Osteoblast (primary cell): Measurements from ENCODE around the gene TTC28. TPM values are rescaled to one million over a fixed set of nuclear protein-coding genes. Genes with fewer than 3 reads are reported as not detected.

Source experiments
- DNase-seq: peaks from one replicate; pipeline ENCODE4 v3.0.0; 2011; ENCODE audit warnings: low spot score, mixed read lengths; ENCODE audit not compliant: insufficient read length; ENCODE audit errors: missing footprints
- H2AFZ ChIP-seq: 2 replicates; pipeline ENCODE4 v1.6.0; 2011; ENCODE audit warnings: mild to moderate bottlenecking, low read length
- H3K27ac ChIP-seq: 2 replicates; pipeline ENCODE4 v1.5.1; 2011; ENCODE audit warnings: mild to moderate bottlenecking, low read depth, low read length, moderate library complexity
- H3K27me3 ChIP-seq: 2 replicates; pipeline ENCODE4 v1.6.0; 2012; ENCODE audit warnings: mild to moderate bottlenecking, control low read depth, inconsistent platforms, low read length, moderate library complexity; ENCODE audit not compliant: insufficient read depth
- H3K36me3 ChIP-seq: 2 replicates; pipeline ENCODE4 v1.5.1; 2011; ENCODE audit warnings: mild to moderate bottlenecking, low read length, control low read depth, moderate library complexity; ENCODE audit not compliant: insufficient read depth
- H3K4me1 ChIP-seq: 2 replicates; pipeline ENCODE4 v1.5.1; 2011; ENCODE audit warnings: mild to moderate bottlenecking, low read length, control low read depth, moderate library complexity; ENCODE audit not compliant: insufficient read depth
- H3K4me2 ChIP-seq: 2 replicates; pipeline ENCODE4 v1.6.0; 2011; ENCODE audit warnings: mild to moderate bottlenecking, low read length; ENCODE audit not compliant: insufficient read depth
- H3K4me3 ChIP-seq: fragments of 200-600 bp; sonication (generic); 3 replicates; pipeline ENCODE4 v1.5.1; 2012; ENCODE audit warnings: mild to moderate bottlenecking, low read length, inconsistent platforms; ENCODE audit not compliant: insufficient read depth
- H3K79me2 ChIP-seq: 2 replicates; pipeline ENCODE4 v1.6.0; 2012; ENCODE audit warnings: mild to moderate bottlenecking, low read length, control low read depth, inconsistent platforms; ENCODE audit not compliant: insufficient read depth
- H3K9me3 ChIP-seq: 2 replicates; pipeline ENCODE4 v1.5.1; 2011; ENCODE audit warnings: low read depth, low read length, control low read depth
- H4K20me1 ChIP-seq: 2 replicates; pipeline ENCODE4 v1.6.0; 2012; ENCODE audit warnings: mild to moderate bottlenecking, low read length, control low read depth; ENCODE audit not compliant: insufficient read depth
- total RNA-seq: library from RNA; depleted of rRNA; stranded (reverse); fragments of >200 nt; gene quantifications from 2 replicates; pipeline ENCODE4 v1.2.3, GENCODE V29; 2012
- TF ChIP-seq, protein P1 (sequence below): IDR thresholded peaks from 2 replicates; pipeline ENCODE4 v1.5.1; 2011; ENCODE audit warnings: mild to moderate bottlenecking, low read depth, low read length, moderate library complexity; ENCODE audit errors: extremely low read depth

Gene TTC28
- total RNA-seq, 1 donor = 48.1 TPM

DNA sequence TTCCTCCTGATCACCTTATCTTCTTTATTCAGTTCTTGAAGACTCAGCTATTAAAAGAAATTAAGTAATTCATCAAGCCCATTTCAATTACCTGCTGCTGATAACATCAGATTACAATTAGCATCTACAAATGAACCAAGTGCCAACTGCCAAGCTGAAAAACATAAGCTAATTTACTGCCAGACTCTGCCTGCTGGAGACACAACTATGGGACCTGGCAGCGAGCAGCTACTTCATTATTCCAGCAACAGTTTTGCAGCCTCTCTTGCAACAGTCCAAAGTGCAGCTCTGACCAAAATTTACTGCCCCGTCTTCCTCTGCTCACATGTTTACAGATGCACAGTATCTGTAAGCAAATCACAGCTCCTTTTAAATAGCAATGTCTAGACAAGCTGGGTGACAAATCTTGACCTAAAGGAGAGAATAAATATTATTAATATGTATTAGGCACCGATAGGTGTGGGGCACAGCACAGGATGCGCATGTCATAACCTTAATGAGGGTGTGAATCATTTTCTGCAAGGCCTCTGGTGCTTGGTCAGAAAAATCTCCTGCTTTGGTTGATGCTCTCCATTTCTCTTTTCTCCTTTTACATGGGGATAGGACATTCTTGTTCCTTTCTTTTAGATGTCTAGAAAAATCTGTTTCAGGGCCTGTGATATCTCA is 528.4 kb downstream of the TTC28 start:
- Histone ChIP-seq H3K4me3 (no peak overlapping the region), H3K4me2 (no peak overlapping the region), H3K79me2 (no peaks in the 10 kb centered on the region), H2AFZ (no peak overlapping the region), H3K4me1 (peaks cover 11% of the 10 kb centered on the region), H4K20me1 (no peaks in the 10 kb centered on the region), H3K9me3 (no peaks in the 10 kb centered on the region), H3K27me3 (no peaks in the 10 kb centered on the region), H3K36me3 (no peaks in the 10 kb centered on the region), H3K27ac (no peak overlapping the region)
- DNase-seq = no peak
- TF ChIP-seq, protein P1, sequence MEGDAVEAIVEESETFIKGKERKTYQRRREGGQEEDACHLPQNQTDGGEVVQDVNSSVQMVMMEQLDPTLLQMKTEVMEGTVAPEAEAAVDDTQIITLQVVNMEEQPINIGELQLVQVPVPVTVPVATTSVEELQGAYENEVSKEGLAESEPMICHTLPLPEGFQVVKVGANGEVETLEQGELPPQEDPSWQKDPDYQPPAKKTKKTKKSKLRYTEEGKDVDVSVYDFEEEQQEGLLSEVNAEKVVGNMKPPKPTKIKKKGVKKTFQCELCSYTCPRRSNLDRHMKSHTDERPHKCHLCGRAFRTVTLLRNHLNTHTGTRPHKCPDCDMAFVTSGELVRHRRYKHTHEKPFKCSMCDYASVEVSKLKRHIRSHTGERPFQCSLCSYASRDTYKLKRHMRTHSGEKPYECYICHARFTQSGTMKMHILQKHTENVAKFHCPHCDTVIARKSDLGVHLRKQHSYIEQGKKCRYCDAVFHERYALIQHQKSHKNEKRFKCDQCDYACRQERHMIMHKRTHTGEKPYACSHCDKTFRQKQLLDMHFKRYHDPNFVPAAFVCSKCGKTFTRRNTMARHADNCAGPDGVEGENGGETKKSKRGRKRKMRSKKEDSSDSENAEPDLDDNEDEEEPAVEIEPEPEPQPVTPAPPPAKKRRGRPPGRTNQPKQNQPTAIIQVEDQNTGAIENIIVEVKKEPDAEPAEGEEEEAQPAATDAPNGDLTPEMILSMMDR = no peak

DNA sequence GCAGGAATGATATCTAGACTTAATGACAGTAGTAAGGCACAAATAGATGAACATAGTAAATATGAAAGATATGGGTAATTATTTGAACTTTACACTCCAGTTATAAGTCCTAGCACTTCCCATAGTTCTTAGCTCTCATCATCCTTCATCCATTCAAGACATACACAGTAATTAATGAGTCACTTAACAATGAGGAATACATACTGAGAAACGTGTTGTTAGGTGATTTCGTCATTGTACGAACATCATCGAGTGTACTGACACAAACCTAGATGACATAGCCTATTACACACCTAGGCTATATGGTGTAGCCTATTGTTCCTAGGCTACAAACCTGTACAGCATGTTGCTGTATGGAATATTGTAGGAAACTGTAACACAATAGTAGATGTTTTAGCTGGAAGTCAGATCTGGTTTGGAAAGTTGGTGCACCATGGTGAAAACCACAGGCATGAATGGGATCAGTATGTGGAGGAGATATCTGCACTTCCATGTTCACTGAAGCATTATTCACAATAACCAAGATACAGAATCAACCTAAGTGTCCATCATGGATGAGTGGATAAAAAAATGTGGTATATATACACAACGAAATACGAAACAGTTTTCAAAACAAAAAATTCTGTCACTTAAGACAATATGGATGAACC is 530.7 kb downstream of the TTC28 start:
- DNase-seq = no peak
- H3K27ac ChIP-seq = no peak overlapping the region

DNA sequence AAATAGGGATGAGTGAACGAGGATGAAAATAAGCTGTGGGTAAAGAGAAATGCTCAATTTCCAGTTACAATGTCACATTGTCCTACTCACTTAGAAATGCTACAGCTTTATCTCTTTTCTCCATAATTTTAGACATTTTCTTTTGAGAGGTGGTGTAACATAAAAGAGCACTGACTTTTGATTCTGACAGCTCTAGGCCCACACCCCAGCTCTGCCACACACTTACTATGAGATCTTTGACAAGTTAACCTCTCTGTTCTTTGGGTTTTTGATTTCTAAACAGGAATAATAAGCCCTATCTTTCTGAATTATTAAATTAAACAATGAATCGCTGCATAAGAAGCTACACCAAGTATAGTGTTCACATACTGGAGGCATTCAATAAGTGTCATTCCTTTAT is 532.2 kb downstream of the TTC28 start:
- no peak overlapping the region for H3K4me3 ChIP-seq
- no peaks in the 10 kb centered on the region for H3K79me2 ChIP-seq
- no peak overlapping the region for H3K27ac ChIP-seq
- H3K4me2 ChIP-seq = no peak overlapping the region
- H3K4me1 ChIP-seq = peaks cover 23% of the 10 kb centered on the region
- no peaks in the 10 kb centered on the region for H3K36me3 ChIP-seq
- H2AFZ ChIP-seq = no peak overlapping the region
- TF ChIP-seq, protein P1 = no peak
- H4K20me1 ChIP-seq = no peaks in the 10 kb centered on the region
- H3K27me3 ChIP-seq = no peaks in the 10 kb centered on the region
- DNase-seq = no peak
- H3K9me3 ChIP-seq = no peaks in the 10 kb centered on the region

More for the DNA sequence above, 530.7 kb downstream of the TTC28 start:
- Histone ChIP-seq H3K36me3 (no peaks in the 10 kb centered on the region), H3K27me3 (no peaks in the 10 kb centered on the region), H3K4me2 (no peak overlapping the region), H4K20me1 (no peaks in the 10 kb centered on the region), H3K4me1 (peaks cover 11% of the 10 kb centered on the region), H2AFZ (no peak overlapping the region), H3K9me3 (no peaks in the 10 kb centered on the region), H3K4me3 (no peak overlapping the region), H3K79me2 (no peaks in the 10 kb centered on the region)
- TF ChIP-seq, protein P1 = no peak
